Naive thymus-derived CD4-positive, alpha-beta T cell (primary cell): ENCODE measurements around the gene SLC44A5. TPM values are rescaled to one million over a fixed set of nuclear protein-coding genes. Genes with fewer than 3 reads are reported as not detected.
"Not testable (repeated sequence)": the region's sequence is repeated elsewhere in the genome, so short reads cannot be mapped to it uniquely, and the experiment has no call there.

Source experiments
- ATAC-seq: fragments of 150-1000 bp; cut with Tn5 transposase; 2 replicates; pipeline ENCODE4 v1.10.0; 2021; ENCODE audit warnings: mild to moderate bottlenecking, moderate library complexity
- CTCF ChIA-PET: fragments of 350-600 bp; sonication (Branson Sonifier 250); formaldehyde crosslinking; loops from one replicate; lab custom pipeline; 2021; ENCODE audit warnings: antibody characterized with exemption; lab: Charles Lee
- POLR2A ChIA-PET: fragments of 350-600 bp; sonication (Branson Sonifier 250); formaldehyde crosslinking; loops from one replicate; lab custom pipeline; 2021; ENCODE audit warnings: antibody characterized with exemption, inconsistent platforms; lab: Charles Lee
- DNase-seq, 9 donors: peaks; one replicate each; pipeline versions ENCODE4 v3.0.0 to v3.0.0-alpha.2; 2020 to 2022; ENCODE audit warnings: mixed read lengths in 1 of 9
- H3K27ac ChIP-seq: one replicate; pipeline ENCODE4 v1.7.0; 2013; ENCODE audit warnings: mild to moderate bottlenecking, low read depth, low read length, moderate library complexity
- H3K27me3 ChIP-seq, 2 donors: one replicate each; pipeline ENCODE4 v1.7.0; 2013; ENCODE audit warnings: low read length in 2 of 2, mild to moderate bottlenecking in 2 of 2, moderate library complexity in 2 of 2; ENCODE audit not compliant: control insufficient read depth in 2 of 2, insufficient read depth in 2 of 2
- H3K36me3 ChIP-seq, 3 experiments: 1 replicate in 2 of 3; 2 replicates in 1 of 3; pipeline ENCODE4 v1.7.0; 2013; ENCODE audit warnings: low read length in 3 of 3, mild to moderate bottlenecking in 3 of 3, moderate library complexity in 1 of 3; ENCODE audit not compliant: insufficient read depth in 3 of 3, control insufficient read depth in 2 of 3
- H3K4me1 ChIP-seq, 2 donors: one replicate each; pipeline ENCODE4 v1.7.0; 2013; ENCODE audit warnings: low read length in 2 of 2, mild to moderate bottlenecking in 2 of 2, moderate library complexity in 1 of 2; ENCODE audit not compliant: control insufficient read depth in 2 of 2, insufficient read depth in 2 of 2
- H3K4me3 ChIP-seq: 2 replicates; pipeline ENCODE4 v1.7.0; 2013; ENCODE audit warnings: mild to moderate bottlenecking, low read length
- H3K9me3 ChIP-seq, 3 experiments: 1 replicate in 2 of 3; 2 replicates in 1 of 3; pipeline ENCODE4 v1.7.0; 2013; ENCODE audit warnings: low read length in 3 of 3; ENCODE audit not compliant: control insufficient read depth in 2 of 3
- H3K27ac Mint-ChIP-seq, 9 donors: one replicate each; pipeline ENCODE4 v1.8.0; 2020 to 2022; ENCODE audit warnings: mixed read lengths in 9 of 9, mild to moderate bottlenecking in 8 of 9, moderate library complexity in 5 of 9, inconsistent platforms in 2 of 9
- H3K27me3 Mint-ChIP-seq, 5 donors: one replicate each; pipeline ENCODE4 v1.8.0; 2021 to 2022; ENCODE audit warnings: mixed read lengths in 5 of 5, mild to moderate bottlenecking in 1 of 5
- H3K36me3 Mint-ChIP-seq, 5 donors: one replicate each; pipeline ENCODE4 v1.8.0; 2020 to 2022; ENCODE audit warnings: mixed read lengths in 5 of 5, mild to moderate bottlenecking in 3 of 5, inconsistent platforms in 1 of 5
- H3K4me1 Mint-ChIP-seq, 7 donors: one replicate each; pipeline ENCODE4 v1.8.0; 2020 to 2022; ENCODE audit warnings: mixed read lengths in 7 of 7, mild to moderate bottlenecking in 3 of 7, inconsistent platforms in 1 of 7
- H3K4me3 Mint-ChIP-seq, 10 donors: one replicate each; pipeline ENCODE4 v1.8.0; 2020 to 2022; ENCODE audit warnings: mild to moderate bottlenecking in 10 of 10, mixed read lengths in 10 of 10, moderate library complexity in 6 of 10, inconsistent platforms in 2 of 10
- H3K9me3 Mint-ChIP-seq, 11 donors: one replicate each; pipeline ENCODE4 v1.8.0; 2020 to 2022; ENCODE audit warnings: mixed read lengths in 11 of 11, mild to moderate bottlenecking in 4 of 11, inconsistent platforms in 1 of 11, moderate library complexity in 1 of 11
- intact Hi-C, 2 donors: fragments of 100-400 bp; cut with micrococcal nuclease; formaldehyde crosslinking; loops; one replicate each; pipeline ENCODE4 v1.15.1; 2023
- polyA plus RNA-seq, 2 donors: library from polyadenylated mRNA; unstranded; fragments of 300-500 nt; fragmentation: Illumina TruSeq; gene quantifications; one replicate each; pipeline ENCODE4 v1.2.3, GENCODE V29; 2021
- total RNA-seq, 6 experiments: library from RNA in 5 of 6; stranded (reverse) in 5 of 6; gene quantifications; 1 replicate in 5 of 6; 2 replicates in 1 of 6; pipeline ENCODE4 v1.2.3 and lab custom pipeline; 2021 to 2026

SLC44A5 gene
- total and polyA plus RNA-seq, 7 experiments from 2014 or later: 0.92 to 6.0 (median 3.0) TPM; not detected in 3

GRCh38 chr1:75375476-75376447 is 235.2 kb downstream of the SLC44A5 start:
- H3K4me3 Mint-ChIP-seq: peak overlapping the region in 6 of 10 donors; percentile 72 to 99 (median 86)
- H3K4me3 ChIP-seq: not testable (repeated sequence)

GRCh38 chr1:75373542-75374159 is 237.3 kb downstream of the SLC44A5 start:
- Mint-ChIP-seq H3K27ac (peak overlapping the region in 1 of 9 donors; percentile 43), H3K27me3 (peaks cover 0 to 7% (median 0%) of the 10 kb centered on the region in 5 donors), H3K36me3 (no peaks in the 10 kb centered on the region), H3K9me3 (peaks cover 0 to 24% (median 4%) of the 10 kb centered on the region in 11 donors), H3K4me3 (no peak overlapping the region), H3K4me1 (no peaks in the 10 kb centered on the region)
- Histone ChIP-seq H3K36me3 (no peaks in the 10 kb centered on the region), H3K4me3 (no peak overlapping the region), H3K27me3 (no peaks in the 10 kb centered on the region), H3K27ac (no peak overlapping the region), H3K9me3 (no peaks in the 10 kb centered on the region), H3K4me1 (no peaks in the 10 kb centered on the region)
- ChIA-PET CTCF (interaction anchor here (1.4 kb wide), 1 partner anchor 108 kb away, joined by 6 read pairs; no protein-coding TSS in a partner anchor), POLR2A (interaction anchor here (0.6 kb wide), 1 partner anchor 11 kb away, joined by 3 read pairs; no protein-coding TSS in a partner anchor)
- ATAC-seq: no peak
- no peak for DNase-seq
- intact Hi-C loops: loop anchor here in 1 of 2 donors (2.0 kb wide), 1 partner anchor 109 kb away; no protein-coding TSS in a partner anchor

More at GRCh38 chr1:75375476-75376447, 235.2 kb downstream of the SLC44A5 start:
- Mint-ChIP-seq H3K27ac (peak overlapping the region in 6 of 9 donors; percentile 73 to 100 (median 90)), H3K9me3 (peaks cover 0 to 17% (median 3%) of the 10 kb centered on the region in 11 donors)
- CTCF ChIA-PET: interaction anchor here (0.8 kb wide), 1 partner anchor 72 kb away, joined by 3 read pairs; no protein-coding TSS in a partner anchor
- H3K4me1 ChIP-seq, ATAC-seq, H3K4me1 Mint-ChIP-seq, H3K36me3 ChIP-seq, POLR2A ChIA-PET, H3K27me3 ChIP-seq, H3K27me3 Mint-ChIP-seq, H3K36me3 Mint-ChIP-seq, H3K9me3 ChIP-seq: not testable (repeated sequence)
- DNase-seq: peak in 4 of 9 donors; percentile 21 to 39 (median 24)
- intact Hi-C loops: loop anchor here in 1 of 2 donors (2.0 kb wide), 1 partner anchor 111 kb away; no protein-coding TSS in a partner anchor
- H3K27ac ChIP-seq: peak overlapping the region; percentile 29

GRCh38 chr1:75366595-75366994 is 244.3 kb downstream of the SLC44A5 start:
- CTCF ChIA-PET: no interaction called here
- Histone ChIP-seq H3K27ac (no peak overlapping the region), H3K27me3 (no peaks in the 10 kb centered on the region), H3K36me3 (no peaks in the 10 kb centered on the region), H3K9me3 (peaks cover 0 to 15% (median 0%) of the 10 kb centered on the region in 3 experiments), H3K4me3 (no peak overlapping the region), H3K4me1 (no peaks in the 10 kb centered on the region)
- POLR2A ChIA-PET: no interaction called here
- Mint-ChIP-seq H3K36me3 (peaks cover 0 to 4% (median 0%) of the 10 kb centered on the region in 5 donors), H3K9me3 (peaks cover 5 to 56% (median 29%) of the 10 kb centered on the region in 11 donors), H3K4me3 (no peak overlapping the region), H3K27ac (no peak overlapping the region), H3K27me3 (peaks cover 0 to 7% (median 4%) of the 10 kb centered on the region in 5 donors), H3K4me1 (no peaks in the 10 kb centered on the region)
- no peak for DNase-seq
- intact Hi-C loops: no loop called here
- ATAC-seq: no peak

- ATAC-seq (no peak), DNase-seq (no peak)
- intact Hi-C loops: no loop called here
- H3K27ac Mint-ChIP-seq: no peak overlapping the region
- ChIA-PET CTCF (no interaction called here), POLR2A (no interaction called here)
- H3K4me1 Mint-ChIP-seq: no peaks in the 10 kb centered on the region
- peaks cover 0 to 4% (median 0%) of the 10 kb centered on the region in 5 donors for H3K27me3 Mint-ChIP-seq
- H3K36me3 Mint-ChIP-seq: peaks cover 0 to 4% (median 0%) of the 10 kb centered on the region in 5 donors
- H3K27me3 ChIP-seq: no peaks in the 10 kb centered on the region
- no peak overlapping the region for H3K27ac ChIP-seq
- H3K9me3 ChIP-seq: peaks cover 0 to 3% (median 0%) of the 10 kb centered on the region in 3 experiments
- H3K9me3 Mint-ChIP-seq: peaks cover 2 to 47% (median 18%) of the 10 kb centered on the region in 11 donors
- no peak overlapping the region for H3K4me3 ChIP-seq
- no peak overlapping the region for H3K4me3 Mint-ChIP-seq
- no peaks in the 10 kb centered on the region for H3K4me1 ChIP-seq
- H3K36me3 ChIP-seq: no peaks in the 10 kb centered on the region
Observed at GRCh38 chr1:75361260-75361659, 249.7 kb downstream of the SLC44A5 start.

GRCh38 chr1:75354267-75354666 is 256.6 kb downstream of the SLC44A5 start:
- H3K27ac ChIP-seq, CTCF ChIA-PET, H3K36me3 ChIP-seq, POLR2A ChIA-PET, H3K36me3 Mint-ChIP-seq, H3K4me1 Mint-ChIP-seq, H3K9me3 ChIP-seq, H3K4me1 ChIP-seq, H3K27me3 Mint-ChIP-seq, H3K27me3 ChIP-seq, DNase-seq, H3K4me3 ChIP-seq, H3K4me3 Mint-ChIP-seq, intact Hi-C loops, ATAC-seq, H3K27ac Mint-ChIP-seq: not testable (repeated sequence)
- peaks cover 0 to 10% (median 2%) of the 10 kb centered on the region in 11 donors for H3K9me3 Mint-ChIP-seq

- Mint-ChIP-seq H3K27me3 (no peaks in the 10 kb centered on the region), H3K9me3 (peaks cover 0 to 17% (median 4%) of the 10 kb centered on the region in 11 donors), H3K36me3 (no peaks in the 10 kb centered on the region), H3K4me1 (no peaks in the 10 kb centered on the region), H3K27ac (no peak overlapping the region), H3K4me3 (no peak overlapping the region)
- H3K27me3 ChIP-seq: no peaks in the 10 kb centered on the region
- intact Hi-C loops: no loop called here
- no peaks in the 10 kb centered on the region for H3K36me3 ChIP-seq
- ChIA-PET POLR2A (no interaction called here), CTCF (no interaction called here)
- no peak overlapping the region for H3K27ac ChIP-seq
- H3K9me3 ChIP-seq: no peaks in the 10 kb centered on the region
- ATAC-seq (no peak), DNase-seq (no peak)
- H3K4me3 ChIP-seq: no peak overlapping the region
- no peaks in the 10 kb centered on the region for H3K4me1 ChIP-seq
Observed at GRCh38 chr1:75353051-75353450, 257.9 kb downstream of the SLC44A5 start.
